ACC112 (cell line): ENCODE measurements around the gene INSM1.

Source experiments
- H2AFZ ChIP-seq: fragments of 200-600 bp; sonication (generic); one replicate; pipeline ENCODE4 v1.6.0; 2017; ENCODE audit warnings: antibody characterized with exemption, low read length; ENCODE audit not compliant: unreplicated experiment
- H3K27ac ChIP-seq: fragments of 200-600 bp; sonication (generic); 2 replicates; pipeline ENCODE4 v1.5.1; 2014; ENCODE audit warnings: low read depth, mild to moderate bottlenecking, antibody characterized with exemption, low read length, moderate library complexity
- H3K27me3 ChIP-seq: fragments of 200-600 bp; sonication (generic); 2 replicates; pipeline ENCODE4 v1.6.1; 2014; ENCODE audit warnings: mild to moderate bottlenecking, antibody characterized with exemption, low read length, moderate library complexity, mixed read lengths; ENCODE audit not compliant: insufficient read depth
- H3K36me3 ChIP-seq: fragments of 200-600 bp; sonication (generic); 2 replicates; pipeline ENCODE4 v1.6.1; 2016; ENCODE audit warnings: mild to moderate bottlenecking, antibody characterized with exemption, low read length, moderate library complexity, mixed read lengths; ENCODE audit not compliant: insufficient read depth
- H3K4me1 ChIP-seq: fragments of 200-600 bp; sonication (generic); one replicate; pipeline ENCODE4 v1.6.1; 2016; ENCODE audit warnings: low read length, mixed read lengths; ENCODE audit not compliant: insufficient read depth, unreplicated experiment, control insufficient read depth
- H3K4me3 ChIP-seq: fragments of 200-600 bp; sonication (generic); 2 replicates; pipeline ENCODE4 v1.5.1; 2014; ENCODE audit warnings: mild to moderate bottlenecking, low read depth, low read length
- H3K79me2 ChIP-seq: fragments of 200-600 bp; sonication (generic); one replicate; pipeline ENCODE4 v1.6.0; 2016; ENCODE audit warnings: low read length; ENCODE audit not compliant: control insufficient read depth, unreplicated experiment, insufficient read depth

The INSM1 gene

DNA sequence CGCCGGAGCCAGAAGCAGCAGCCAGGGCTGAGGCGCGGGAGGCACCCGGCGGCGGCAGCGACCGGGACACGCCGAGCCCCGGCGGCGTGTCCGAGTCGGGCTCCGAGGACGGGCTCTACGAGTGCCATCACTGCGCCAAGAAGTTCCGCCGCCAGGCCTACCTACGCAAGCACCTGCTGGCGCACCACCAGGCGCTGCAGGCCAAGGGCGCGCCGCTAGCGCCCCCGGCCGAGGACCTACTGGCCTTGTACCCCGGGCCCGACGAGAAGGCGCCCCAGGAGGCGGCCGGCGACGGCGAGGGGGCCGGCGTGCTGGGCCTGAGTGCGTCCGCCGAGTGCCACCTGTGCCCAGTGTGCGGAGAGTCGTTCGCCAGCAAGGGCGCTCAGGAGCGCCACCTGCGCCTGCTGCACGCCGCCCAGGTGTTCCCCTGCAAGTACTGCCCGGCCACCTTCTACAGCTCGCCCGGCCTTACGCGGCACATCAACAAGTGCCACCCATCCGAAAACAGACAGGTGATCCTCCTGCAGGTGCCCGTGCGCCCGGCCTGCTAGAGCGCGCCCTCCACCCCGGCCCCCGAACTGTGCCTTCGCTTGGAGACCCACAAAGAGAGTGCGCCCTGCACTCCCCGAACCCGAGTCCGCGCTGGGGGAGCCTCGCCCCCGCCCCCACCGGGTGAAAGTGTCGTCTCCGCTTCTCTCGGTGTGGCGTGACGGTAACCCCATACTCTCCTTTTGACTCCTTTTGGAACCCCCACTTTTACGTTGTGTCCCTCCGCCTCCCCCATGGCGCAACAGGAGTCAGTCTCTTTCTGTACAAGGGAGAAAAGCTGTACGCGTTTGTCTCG, 1.6 kb downstream of the INSM1 start:
- Histone ChIP-seq H3K4me1 (no peaks in the 10 kb centered on the region), H3K4me3 (no peak overlapping the region), H3K27me3 (peaks cover 89% of the 10 kb centered on the region), H3K79me2 (no peaks in the 10 kb centered on the region), H2AFZ (no peak overlapping the region), H3K27ac (no peak overlapping the region), H3K36me3 (no peaks in the 10 kb centered on the region)

- Histone ChIP-seq H3K36me3 (no peaks in the 10 kb centered on the region), H3K79me2 (no peaks in the 10 kb centered on the region), H2AFZ (no peak overlapping the region), H3K27ac (no peak overlapping the region), H3K27me3 (peaks cover 89% of the 10 kb centered on the region), H3K4me3 (no peak overlapping the region), H3K4me1 (no peaks in the 10 kb centered on the region)
Observed at GRCh38 chr20:20370094-20370575, 2.2 kb downstream of the INSM1 start.

DNA sequence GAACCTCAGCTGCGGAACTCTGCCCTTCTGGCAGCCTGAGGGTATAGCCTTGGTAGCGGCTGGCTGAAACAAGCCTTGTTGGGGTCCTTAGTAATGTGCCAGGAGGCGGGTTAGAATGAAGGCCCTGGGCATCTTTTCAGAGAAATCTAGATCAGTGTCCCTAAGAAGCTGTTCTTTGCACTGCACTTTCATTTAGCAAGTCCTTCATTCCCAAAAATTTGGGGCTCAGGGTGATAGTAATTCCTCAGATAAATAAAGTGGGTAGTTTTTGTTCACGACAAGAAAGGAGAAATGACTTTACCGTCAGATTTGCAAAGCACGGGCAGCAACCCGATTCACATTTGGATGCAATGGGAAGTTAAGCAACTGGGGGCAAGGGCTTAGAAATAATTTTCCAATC, 3.2 kb downstream of the INSM1 start:
- no peak overlapping the region for H3K27ac ChIP-seq
- H3K27me3 ChIP-seq = peaks cover 89% of the 10 kb centered on the region
- no peak overlapping the region for H3K4me3 ChIP-seq
- H3K36me3 ChIP-seq = no peaks in the 10 kb centered on the region
- no peak overlapping the region for H2AFZ ChIP-seq
- no peaks in the 10 kb centered on the region for H3K4me1 ChIP-seq
- no peaks in the 10 kb centered on the region for H3K79me2 ChIP-seq

- H3K4me1 ChIP-seq = no peaks in the 10 kb centered on the region
- no peak overlapping the region for H3K4me3 ChIP-seq
- H3K27me3 ChIP-seq = peaks cover 89% of the 10 kb centered on the region
- no peak overlapping the region for H2AFZ ChIP-seq
- no peak overlapping the region for H3K27ac ChIP-seq
- H3K79me2 ChIP-seq = no peaks in the 10 kb centered on the region
- H3K36me3 ChIP-seq = no peaks in the 10 kb centered on the region
Observed at GRCh38 chr20:20371681-20372080, 3.8 kb downstream of the INSM1 start.

GRCh38 chr20:20373091-20373571, 5.2 kb downstream of the INSM1 start:
- Histone ChIP-seq H3K4me3 (no peak overlapping the region), H3K27me3 (peaks cover 79% of the 10 kb centered on the region), H3K36me3 (no peaks in the 10 kb centered on the region), H3K4me1 (no peaks in the 10 kb centered on the region), H3K27ac (no peak overlapping the region), H2AFZ (no peak overlapping the region), H3K79me2 (no peaks in the 10 kb centered on the region)

GRCh38 chr20:20375862-20376261, 8.0 kb downstream of the INSM1 start:
- H3K4me3 ChIP-seq = no peak overlapping the region
- no peak overlapping the region for H2AFZ ChIP-seq
- no peaks in the 10 kb centered on the region for H3K36me3 ChIP-seq
- no peaks in the 10 kb centered on the region for H3K4me1 ChIP-seq
- no peaks in the 10 kb centered on the region for H3K79me2 ChIP-seq
- H3K27ac ChIP-seq = no peak overlapping the region
- H3K27me3 ChIP-seq = peaks cover 57% of the 10 kb centered on the region

GRCh38 chr20:20386192-20386591, 18.3 kb downstream of the INSM1 start:
- H3K79me2 ChIP-seq = no peaks in the 10 kb centered on the region
- peaks cover 18% of the 10 kb centered on the region for H3K27me3 ChIP-seq
- no peaks in the 10 kb centered on the region for H3K36me3 ChIP-seq
- H2AFZ ChIP-seq = no peak overlapping the region
- no peak overlapping the region for H3K4me3 ChIP-seq
- H3K4me1 ChIP-seq = no peaks in the 10 kb centered on the region
- no peak overlapping the region for H3K27ac ChIP-seq

GRCh38 chr20:20390393-20390792, 22.5 kb downstream of the INSM1 start:
- no peak overlapping the region for H3K4me3 ChIP-seq
- no peaks in the 10 kb centered on the region for H3K79me2 ChIP-seq
- H3K4me1 ChIP-seq = no peaks in the 10 kb centered on the region
- no peak overlapping the region for H3K27ac ChIP-seq
- no peaks in the 10 kb centered on the region for H3K36me3 ChIP-seq
- H3K27me3 ChIP-seq = peaks cover 5% of the 10 kb centered on the region; the same call in 1 of the 2 replicates
- no peak overlapping the region for H2AFZ ChIP-seq

DNA sequence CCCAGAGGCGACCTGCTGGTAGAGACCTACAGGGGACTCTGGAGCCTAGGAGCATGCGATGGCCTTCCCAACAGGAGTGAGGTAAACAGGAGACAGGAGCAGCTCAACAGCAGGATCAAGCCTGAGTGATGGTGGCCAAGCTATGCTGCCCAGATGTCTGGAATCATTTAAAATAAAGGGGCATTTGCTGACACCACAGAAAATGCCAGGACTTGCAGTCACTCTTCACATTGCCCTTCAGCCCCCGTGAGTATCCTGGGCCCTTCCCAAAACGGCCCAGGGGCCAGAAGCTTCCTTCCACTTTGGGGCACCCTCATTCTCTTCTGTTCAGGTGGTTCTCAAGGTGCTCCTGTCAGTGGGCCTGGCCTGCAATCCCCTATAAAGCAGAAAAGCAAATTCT, 23.2 kb downstream of the INSM1 start:
- Histone ChIP-seq H3K36me3 (no peaks in the 10 kb centered on the region), H3K27me3 (peaks cover 4% of the 10 kb centered on the region; the same call in 1 of the 2 replicates), H2AFZ (no peak overlapping the region), H3K27ac (no peak overlapping the region), H3K79me2 (no peaks in the 10 kb centered on the region), H3K4me3 (no peak overlapping the region), H3K4me1 (no peaks in the 10 kb centered on the region)

- no peaks in the 10 kb centered on the region for H3K4me1 ChIP-seq
Observed at GRCh38 chr20:20391766-20392165, 23.9 kb downstream of the INSM1 start.

More at GRCh38 chr20:20391766-20392165, 23.9 kb downstream of the INSM1 start:
- Histone ChIP-seq H3K79me2 (no peaks in the 10 kb centered on the region), H3K27me3 (peaks cover under 1% of the 10 kb centered on the region; the same call in 1 of the 2 replicates), H2AFZ (no peak overlapping the region), H3K27ac (no peak overlapping the region), H3K4me3 (no peak overlapping the region), H3K36me3 (no peaks in the 10 kb centered on the region)
